Colonic mucosa (tissue), 4 donors: Measurements from ENCODE around the gene KLK7. TPM values are rescaled to one million over a fixed set of nuclear protein-coding genes. Genes with fewer than 3 reads are reported as not detected.
"Not testable (repeated sequence)": the region's sequence is repeated elsewhere in the genome, so short reads cannot be mapped to it uniquely, and the experiment has no call there.

Experiments used
- DNase-seq: peaks from one replicate; pipeline ENCODE4 v3.0.0-alpha.2; 2020
- H3K27ac ChIP-seq: fragments of 200-600 bp; one replicate; pipeline ENCODE4 v1.8.0; 2021
- H3K27me3 ChIP-seq: fragments of 200-600 bp; one replicate; pipeline ENCODE4 v1.8.0; 2021
- H3K36me3 ChIP-seq: fragments of 200-600 bp; one replicate; pipeline ENCODE4 v1.8.0; 2021
- H3K4me1 ChIP-seq: fragments of 200-600 bp; one replicate; pipeline ENCODE4 v1.8.0; 2021; ENCODE audit warnings: mild to moderate bottlenecking
- H3K4me3 ChIP-seq: fragments of 200-600 bp; one replicate; pipeline ENCODE4 v1.8.0; 2021
- H3K9ac ChIP-seq, 2 donors: one replicate each; pipeline ENCODE4 v1.7.0; 2013; ENCODE audit warnings: control low read depth in 2 of 2, low read depth in 2 of 2, low read length in 2 of 2
- H3K9me3 ChIP-seq: fragments of 200-600 bp; one replicate; pipeline ENCODE4 v1.8.0; 2021
- intact Hi-C: fragments of 100-400 bp; cut with DNase I; formaldehyde crosslinking; loops from one replicate; pipeline ENCODE4 v1.14.1; 2022
- total RNA-seq, 2 donors: library from RNA; stranded (reverse); fragmentation: NEBNext Ultra II Directional in 1 of 2; extraction: Animal tissue kit (Norgen Biotek cat#: 25700) in 1 of 2; gene quantifications; one replicate each; pipeline ENCODE4 v1.2.1, GENCODE V29; 2021
- TF ChIP-seq, protein P1 (sequence below): fragments of 200-600 bp; IDR thresholded peaks from one replicate; pipeline ENCODE4 v1.8.0; 2022; ENCODE audit warnings: antibody characterized with exemption, mild to moderate bottlenecking
- donor health status: healthy.
- donor health status: DM: no; HTN: no; CAD: no.
- donor health status: DM: no; HTN: no; CAD: no.

KLK7 gene
- total RNA-seq, 2 donors from 2014 or later = not detected

DNA sequence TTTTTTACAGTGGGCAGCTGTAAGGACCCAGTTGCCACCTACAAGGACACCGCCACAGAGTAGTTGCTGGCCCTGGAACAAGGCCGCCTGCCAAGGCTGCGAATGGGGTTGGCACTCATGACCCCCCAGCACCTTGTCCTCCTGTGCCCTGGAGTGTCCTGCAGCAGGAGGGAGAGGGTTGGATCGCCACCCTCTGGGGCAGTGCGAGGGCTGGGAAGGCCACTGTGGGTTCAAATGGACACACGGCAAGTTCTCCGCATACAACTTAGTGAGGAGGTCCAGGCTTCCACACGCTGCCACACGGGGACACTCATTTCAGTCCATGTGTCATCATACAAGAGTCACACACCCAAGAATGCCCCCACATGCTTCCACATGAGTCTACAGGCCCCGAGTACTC, 16.7 kb upstream of the KLK7 start:
- no peaks in the 10 kb centered on the region for H3K4me1 ChIP-seq
- intact Hi-C loops = no loop called here
- H3K36me3 ChIP-seq = no peaks in the 10 kb centered on the region
- no peaks in the 10 kb centered on the region for H3K27me3 ChIP-seq
- no peak for DNase-seq
- no peak overlapping the region for H3K4me3 ChIP-seq
- TF ChIP-seq, protein P1, sequence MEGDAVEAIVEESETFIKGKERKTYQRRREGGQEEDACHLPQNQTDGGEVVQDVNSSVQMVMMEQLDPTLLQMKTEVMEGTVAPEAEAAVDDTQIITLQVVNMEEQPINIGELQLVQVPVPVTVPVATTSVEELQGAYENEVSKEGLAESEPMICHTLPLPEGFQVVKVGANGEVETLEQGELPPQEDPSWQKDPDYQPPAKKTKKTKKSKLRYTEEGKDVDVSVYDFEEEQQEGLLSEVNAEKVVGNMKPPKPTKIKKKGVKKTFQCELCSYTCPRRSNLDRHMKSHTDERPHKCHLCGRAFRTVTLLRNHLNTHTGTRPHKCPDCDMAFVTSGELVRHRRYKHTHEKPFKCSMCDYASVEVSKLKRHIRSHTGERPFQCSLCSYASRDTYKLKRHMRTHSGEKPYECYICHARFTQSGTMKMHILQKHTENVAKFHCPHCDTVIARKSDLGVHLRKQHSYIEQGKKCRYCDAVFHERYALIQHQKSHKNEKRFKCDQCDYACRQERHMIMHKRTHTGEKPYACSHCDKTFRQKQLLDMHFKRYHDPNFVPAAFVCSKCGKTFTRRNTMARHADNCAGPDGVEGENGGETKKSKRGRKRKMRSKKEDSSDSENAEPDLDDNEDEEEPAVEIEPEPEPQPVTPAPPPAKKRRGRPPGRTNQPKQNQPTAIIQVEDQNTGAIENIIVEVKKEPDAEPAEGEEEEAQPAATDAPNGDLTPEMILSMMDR = no peak
- no peak overlapping the region for H3K27ac ChIP-seq
- H3K9me3 ChIP-seq = no peaks in the 10 kb centered on the region
- no peak overlapping the region for H3K9ac ChIP-seq

DNA sequence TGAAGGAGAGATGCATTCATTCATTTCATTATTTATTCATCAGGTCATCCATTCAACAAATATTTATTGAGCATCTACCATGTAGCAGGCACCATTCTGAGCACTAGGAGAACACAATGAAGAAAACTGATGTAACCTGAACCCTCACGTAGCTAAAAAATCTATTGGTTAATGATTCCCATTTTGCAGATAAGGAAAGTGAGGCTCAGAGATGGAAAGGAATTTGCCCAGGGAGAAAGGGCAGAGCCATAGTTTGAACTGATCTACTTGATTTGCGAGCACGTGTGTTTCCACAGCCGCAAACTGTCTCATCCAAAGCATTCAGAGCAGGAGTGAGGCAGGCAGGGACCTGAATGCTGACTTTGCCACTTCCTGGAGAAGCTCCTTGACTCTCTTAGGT, 15.0 kb upstream of the KLK7 start:
- no peak overlapping the region for H3K4me3 ChIP-seq
- H3K9ac ChIP-seq = no peak overlapping the region
- intact Hi-C loops = no loop called here
- H3K9me3 ChIP-seq = no peaks in the 10 kb centered on the region
- no peak for DNase-seq
- H3K36me3 ChIP-seq = no peaks in the 10 kb centered on the region
- TF ChIP-seq, protein P1 = no peak
- no peak overlapping the region for H3K27ac ChIP-seq
- H3K4me1 ChIP-seq = no peaks in the 10 kb centered on the region
- no peaks in the 10 kb centered on the region for H3K27me3 ChIP-seq

GRCh38 chr19:50998061-50998460, 14.3 kb upstream of the KLK7 start:
- intact Hi-C loops = no loop called here
- no peak for DNase-seq
- Histone ChIP-seq H3K4me1 (no peaks in the 10 kb centered on the region), H3K9ac (no peak overlapping the region), H3K27me3 (no peaks in the 10 kb centered on the region), H3K27ac (no peak overlapping the region), H3K9me3 (no peaks in the 10 kb centered on the region), H3K4me3 (no peak overlapping the region), H3K36me3 (no peaks in the 10 kb centered on the region)
- TF ChIP-seq, protein P1 = no peak

- Histone ChIP-seq H3K4me1 (no peaks in the 10 kb centered on the region), H3K27me3 (no peaks in the 10 kb centered on the region), H3K27ac (no peak overlapping the region), H3K36me3 (no peaks in the 10 kb centered on the region), H3K4me3 (no peak overlapping the region), H3K9ac (no peak overlapping the region), H3K9me3 (no peaks in the 10 kb centered on the region)
- TF ChIP-seq, protein P1 = no peak
- DNase-seq = no peak
- intact Hi-C loops = no loop called here
Measured at GRCh38 chr19:50994129-50994528, 10.4 kb upstream of the KLK7 start.

- Histone ChIP-seq H3K4me3 (no peak overlapping the region), H3K9ac (no peak overlapping the region), H3K4me1 (no peaks in the 10 kb centered on the region), H3K9me3 (no peaks in the 10 kb centered on the region), H3K36me3 (no peaks in the 10 kb centered on the region), H3K27me3 (no peaks in the 10 kb centered on the region), H3K27ac (no peak overlapping the region)
- intact Hi-C loops = no loop called here
- no peak for DNase-seq
- TF ChIP-seq, protein P1 = no peak
Measured at GRCh38 chr19:50992666-50993035, 8.9 kb upstream of the KLK7 start.

DNA sequence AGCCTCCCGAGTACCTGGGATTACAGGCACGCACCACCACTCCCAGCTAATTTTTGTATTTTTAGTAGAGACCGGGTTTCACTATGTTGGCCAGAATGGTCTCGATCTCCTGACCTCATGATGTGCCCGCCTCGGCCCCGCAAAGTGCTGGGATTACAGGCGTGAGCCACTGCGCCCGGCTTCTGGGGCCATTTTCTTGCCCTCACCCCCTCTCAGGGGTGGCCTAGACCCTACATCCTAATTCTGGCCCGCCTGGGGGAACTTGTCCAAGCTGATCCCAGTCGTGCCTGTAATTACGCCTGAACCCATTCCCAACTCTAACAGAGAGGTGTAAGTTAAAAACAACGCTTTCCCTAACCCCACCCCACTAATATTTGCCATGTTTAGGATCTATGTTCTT, 699 bp upstream of the KLK7 start:
- not testable (repeated sequence) for H3K4me3 ChIP-seq, H3K27me3 ChIP-seq, DNase-seq

More for the DNA sequence above, 699 bp upstream of the KLK7 start:
- intact Hi-C loops, H3K9ac ChIP-seq, H3K9me3 ChIP-seq, H3K27ac ChIP-seq, H3K36me3 ChIP-seq, H3K4me1 ChIP-seq: not testable (repeated sequence)
